ENCODE measurements around the gene SC5D.

DNA sequence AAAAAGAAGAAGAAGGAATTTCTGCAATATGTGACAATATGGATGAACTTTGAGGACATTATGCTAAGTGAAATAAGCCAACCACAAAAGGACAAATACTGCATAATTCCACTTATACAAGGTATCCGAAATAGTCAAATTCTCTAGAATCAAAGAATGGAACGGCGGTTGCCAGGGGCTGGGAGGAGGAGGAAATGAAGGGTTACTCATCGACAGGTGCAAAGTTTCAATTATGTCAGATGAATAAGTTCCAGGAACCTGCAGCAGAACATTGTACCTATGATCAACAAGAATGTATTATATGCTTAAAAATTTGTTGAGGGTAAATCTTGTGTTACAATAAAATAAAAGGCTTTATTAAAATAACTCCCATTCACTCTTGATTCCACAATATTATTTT, 49.0 kb downstream of the SC5D start:
- TF ChIP-seq JUN (IDR thresholded peaks at IDR 0.05; ENCODE audit: low read depth, low read length) = no peak
- no peak for TF ChIP-seq HDAC2 (IDR thresholded peaks at IDR 0.05; ENCODE audit: borderline replicate concordance in 1 of 2, low read depth in 2 of 2, low read length in 2 of 2)
- TF ChIP-seq EP300 (IDR thresholded peaks at IDR 0.05; ENCODE audit: borderline replicate concordance in 1 of 2, low read depth in 2 of 2, low read length in 2 of 2) = no peak
- TF ChIP-seq GABPA (IDR thresholded peaks at IDR 0.05; ENCODE audit: borderline replicate concordance, insufficient read depth, low read length) = no peak

All from H1 (cell line).